PC-3 (cell line): ENCODE data around the gene KLF4. TPM values are rescaled to one million over a fixed set of nuclear protein-coding genes. Genes with fewer than 3 reads are reported as not detected.
"Not testable (repeated sequence)": the region's sequence is repeated elsewhere in the genome, so short reads cannot be mapped to it uniquely, and the experiment has no call there.

ENCODE experiments used
- ATAC-seq: fragments of 200-7000 bp; cut with Tn5 transposase; 2 replicates; pipeline ENCODE4 v1.9.1; 2020; ENCODE audit warnings: mild to moderate bottlenecking, moderate library complexity
- BruUV-seq: library from RNA; stranded (reverse); fragments of 400-500 nt; replicated peaks from 2 replicates; lab custom pipeline; 2021; lab: Mats Ljungman, UMichigan
- CTCF ChIA-PET: fragments of 300-600 bp; sonication (Branson Sonifier 250); formaldehyde crosslinking; loops from one replicate; lab custom pipeline; 2022; ENCODE audit warnings: antibody characterized with exemption; lab: Charles Lee
- POLR2A ChIA-PET: fragments of 300-600 bp; sonication (Branson Sonifier 250); formaldehyde crosslinking; loops from one replicate; lab custom pipeline; 2022; ENCODE audit warnings: antibody characterized with exemption; ENCODE audit not compliant: unreplicated experiment; lab: Charles Lee
- DNase-seq: peaks from one replicate; pipeline ENCODE4 v3.0.0-alpha.2; 2015
- H2AFZ ChIP-seq: fragments of 300-600 bp; sonication (generic); 2 replicates; pipeline ENCODE4 v1.6.0; 2016; ENCODE audit warnings: antibody characterized with exemption, low read length
- H3F3A ChIP-seq: fragments of 300-600 bp; sonication (generic); one replicate; pipeline ENCODE4 v1.6.0; 2017; ENCODE audit warnings: antibody characterized with exemption, low read length, control low read depth, mild to moderate bottlenecking; ENCODE audit not compliant: unreplicated experiment
- H3K27ac ChIP-seq: fragments of 300-600 bp; sonication (generic); 2 replicates; pipeline ENCODE4 v1.5.1; 2016; ENCODE audit warnings: mild to moderate bottlenecking, low read length
- H3K27me3 ChIP-seq: fragments of 300-600 bp; sonication (generic); 2 replicates; pipeline ENCODE4 v1.6.1; 2016; ENCODE audit warnings: low read length, mixed read lengths
- H3K36me3 ChIP-seq: fragments of 300-600 bp; sonication (generic); 2 replicates; pipeline ENCODE4 v1.6.1; 2016; ENCODE audit warnings: low read depth, mixed run types, low read length, mixed read lengths
- H3K4me1 ChIP-seq: fragments of 300-600 bp; sonication (generic); 2 replicates; pipeline ENCODE4 v1.5.1; 2016; ENCODE audit warnings: low read length; ENCODE audit not compliant: insufficient read depth
- H3K4me2 ChIP-seq: fragments of 300-600 bp; sonication (generic); 2 replicates; pipeline ENCODE4 v1.6.0; 2016; ENCODE audit warnings: low read length
- H3K4me3 ChIP-seq: fragments of 300-600 bp; sonication (generic); 2 replicates; pipeline ENCODE4 v1.5.1; 2016; ENCODE audit warnings: mild to moderate bottlenecking, low read length, mixed read lengths
- H3K79me2 ChIP-seq: fragments of 300-600 bp; sonication (generic); 2 replicates; pipeline ENCODE4 v1.6.1; 2017; ENCODE audit warnings: low read length, mixed read lengths
- H3K9ac ChIP-seq: fragments of 300-600 bp; sonication (generic); 2 replicates; pipeline ENCODE4 v1.6.0; 2016; ENCODE audit warnings: mild to moderate bottlenecking, low read length
- H3K9me2 ChIP-seq: fragments of 300-600 bp; sonication (generic); replicated peaks from 2 replicates; pipeline ENCODE4 v1.6.1; 2016; ENCODE audit warnings: mixed run types, low read length, mixed read lengths
- H3K9me3 ChIP-seq: fragments of 300-600 bp; sonication (generic); 2 replicates; pipeline ENCODE4 v1.6.1; 2016; ENCODE audit warnings: low read length, mixed read lengths
- H4K20me1 ChIP-seq: fragments of 300-600 bp; sonication (generic); 2 replicates; pipeline ENCODE4 v1.6.1; 2016; ENCODE audit warnings: low read length, mixed read lengths
- EZH2 ChIP-seq: fragments of 300-600 bp; sonication (generic); IDR thresholded peaks from one replicate; pipeline ENCODE4 v1.6.1; 2017; ENCODE audit warnings: antibody characterized with exemption, mild to moderate bottlenecking, low read length; ENCODE audit not compliant: unreplicated experiment
- EZH2phosphoT487 ChIP-seq: fragments of 300-600 bp; sonication (generic); IDR thresholded peaks from 2 replicates; pipeline ENCODE4 v1.6.1; 2018; ENCODE audit warnings: mild to moderate bottlenecking, antibody characterized with exemption, low read length, borderline replicate concordance
- intact Hi-C: fragments of 100-400 bp; cut with micrococcal nuclease; formaldehyde crosslinking; loops from 2 replicates; pipeline ENCODE4 v1.9.0; 2023
- total RNA-seq: library from RNA; depleted of rRNA; stranded (reverse); fragments of >200 nt; gene quantifications from 2 replicates; pipeline ENCODE4 v1.2.3, GENCODE V29; 2014
- TF ChIP-seq, protein P1 (sequence below): fragments of 300-600 bp; sonication (generic); conservative IDR thresholded peaks from 2 replicates; pipeline ENCODE4 v1.5.1; 2017; ENCODE audit warnings: antibody characterized with exemption, low read depth, mild to moderate bottlenecking, low read length

KLF4 gene
- total RNA-seq, 1 experiment from 2014 or later, result 55.1 TPM

DNA sequence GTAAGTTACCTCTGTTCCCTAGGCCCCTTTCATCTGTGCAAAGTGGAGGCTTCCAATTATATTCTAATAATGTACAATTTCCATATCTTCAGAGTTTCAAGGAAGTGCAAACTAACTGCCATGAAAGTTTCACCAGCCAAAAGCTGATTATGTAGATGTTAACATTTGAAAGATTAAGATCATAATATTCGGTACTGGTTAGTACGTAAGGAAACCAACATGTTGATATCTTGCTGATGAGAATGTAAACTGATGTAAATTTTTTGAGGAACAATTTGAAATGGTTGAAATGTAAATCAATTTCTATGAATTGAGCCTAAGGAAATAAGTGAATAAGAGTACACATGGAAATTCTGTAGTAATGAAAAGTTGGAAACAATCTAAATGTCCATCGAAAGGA, 12.9 kb upstream of the KLF4 start:
- TF ChIP-seq EZH2phosphoT487, result no peak
- TF ChIP-seq, protein P1, sequence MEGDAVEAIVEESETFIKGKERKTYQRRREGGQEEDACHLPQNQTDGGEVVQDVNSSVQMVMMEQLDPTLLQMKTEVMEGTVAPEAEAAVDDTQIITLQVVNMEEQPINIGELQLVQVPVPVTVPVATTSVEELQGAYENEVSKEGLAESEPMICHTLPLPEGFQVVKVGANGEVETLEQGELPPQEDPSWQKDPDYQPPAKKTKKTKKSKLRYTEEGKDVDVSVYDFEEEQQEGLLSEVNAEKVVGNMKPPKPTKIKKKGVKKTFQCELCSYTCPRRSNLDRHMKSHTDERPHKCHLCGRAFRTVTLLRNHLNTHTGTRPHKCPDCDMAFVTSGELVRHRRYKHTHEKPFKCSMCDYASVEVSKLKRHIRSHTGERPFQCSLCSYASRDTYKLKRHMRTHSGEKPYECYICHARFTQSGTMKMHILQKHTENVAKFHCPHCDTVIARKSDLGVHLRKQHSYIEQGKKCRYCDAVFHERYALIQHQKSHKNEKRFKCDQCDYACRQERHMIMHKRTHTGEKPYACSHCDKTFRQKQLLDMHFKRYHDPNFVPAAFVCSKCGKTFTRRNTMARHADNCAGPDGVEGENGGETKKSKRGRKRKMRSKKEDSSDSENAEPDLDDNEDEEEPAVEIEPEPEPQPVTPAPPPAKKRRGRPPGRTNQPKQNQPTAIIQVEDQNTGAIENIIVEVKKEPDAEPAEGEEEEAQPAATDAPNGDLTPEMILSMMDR, result no peak
- no peak for TF ChIP-seq EZH2
- POLR2A ChIA-PET, result no interaction called here
- DNase-seq (no peak), ATAC-seq (no peak)
- Histone ChIP-seq H3K27ac (no peak overlapping the region), H4K20me1 (no peaks in the 10 kb centered on the region), H3K4me2 (no peak overlapping the region), H3K36me3 (no peaks in the 10 kb centered on the region), H3K4me3 (no peak overlapping the region), H3K79me2 (no peaks in the 10 kb centered on the region), H3K9me3 (no peaks in the 10 kb centered on the region), H3K9me2 (no peaks in the 10 kb centered on the region), H2AFZ (no peak overlapping the region), H3K9ac (no peak overlapping the region), H3F3A (peaks cover 6% of the 10 kb centered on the region), H3K4me1 (peaks cover 23% of the 10 kb centered on the region), H3K27me3 (no peaks in the 10 kb centered on the region)
- intact Hi-C loops, result loop anchor here (5.0 kb wide), 1 partner anchor 250 kb away; no protein-coding TSS in a partner anchor
- CTCF ChIA-PET, result no interaction called here
- BruUV-seq, result no TSS peak

DNA sequence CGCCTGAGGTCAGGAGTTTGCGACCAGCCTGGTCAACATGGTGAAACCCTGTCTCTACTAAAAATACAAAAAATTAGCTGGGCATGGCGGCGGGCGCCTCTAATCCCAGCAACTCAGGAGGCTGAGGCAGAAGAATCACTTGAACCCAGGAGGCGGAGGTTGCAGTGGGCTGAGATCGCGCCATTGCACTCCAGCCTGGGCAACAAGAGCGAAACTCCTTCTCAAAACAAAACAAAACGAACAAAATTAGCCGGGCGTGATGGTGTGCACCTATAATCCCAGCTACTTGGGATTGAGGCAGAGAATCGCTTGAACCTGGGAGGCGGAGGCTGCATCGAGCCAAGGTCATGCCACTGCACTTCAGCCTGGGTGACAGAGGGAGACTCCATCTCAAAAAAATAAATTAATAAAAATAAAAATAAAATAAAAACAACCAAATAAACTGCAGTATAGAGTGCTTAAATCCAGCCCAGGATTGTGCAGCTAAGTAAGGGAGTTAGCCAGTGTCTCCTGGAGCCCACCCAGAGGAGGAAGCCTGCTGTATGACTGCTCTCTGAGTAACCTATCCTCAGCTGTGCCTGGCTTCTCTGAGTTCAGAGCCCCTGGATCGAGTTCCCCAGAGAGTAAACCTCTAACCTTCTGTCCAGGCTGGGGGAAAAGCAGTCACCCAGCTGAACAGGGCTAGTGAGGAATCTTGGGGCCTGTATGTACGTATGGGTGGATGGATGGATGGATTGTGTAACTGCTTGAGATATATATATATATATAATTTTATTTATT, 11.0 kb upstream of the KLF4 start:
- CTCF ChIA-PET, H3K4me2 ChIP-seq, H3F3A ChIP-seq, H3K9me2 ChIP-seq, H3K36me3 ChIP-seq, H3K79me2 ChIP-seq, H3K4me3 ChIP-seq, POLR2A ChIA-PET, H4K20me1 ChIP-seq, H3K9me3 ChIP-seq, H3K27me3 ChIP-seq, H2AFZ ChIP-seq, H3K9ac ChIP-seq, H3K27ac ChIP-seq, BruUV-seq: not testable (repeated sequence)
- DNase-seq, result peak; percentile 36
- ATAC-seq, result peak; percentile 44; the same call in 1 of the 2 replicates
- intact Hi-C loops, result loop anchor here (5.0 kb wide), 1 partner anchor 252 kb away; no protein-coding TSS in a partner anchor
- peaks cover 23% of the 10 kb centered on the region for H3K4me1 ChIP-seq

DNA sequence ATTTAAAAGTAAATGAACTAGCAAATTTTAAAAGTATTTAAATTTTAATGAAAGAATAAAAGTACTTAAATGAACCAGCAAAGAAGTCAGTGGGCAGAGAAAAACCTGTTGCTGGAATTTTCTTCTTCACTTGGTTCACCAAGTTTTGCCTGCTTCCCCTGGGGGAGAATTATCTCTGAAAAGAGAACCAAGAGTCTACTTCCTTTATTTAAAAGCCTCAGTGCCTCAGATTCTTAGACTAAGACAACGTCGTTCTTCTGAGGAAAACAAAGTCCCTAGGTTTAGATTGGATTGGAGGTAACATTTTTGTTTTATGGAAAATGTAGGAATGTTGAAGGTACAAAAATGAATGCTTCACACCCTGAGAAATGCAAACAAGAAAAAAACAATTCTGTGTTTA, 7.4 kb upstream of the KLF4 start:
- ATAC-seq (no peak), DNase-seq (no peak)
- no peaks in the 10 kb centered on the region for H3K36me3 ChIP-seq
- H3K9me2 ChIP-seq, result no peaks in the 10 kb centered on the region
- H3F3A ChIP-seq, result no peaks in the 10 kb centered on the region
- H3K4me3 ChIP-seq, result no peak overlapping the region
- TF ChIP-seq EZH2phosphoT487 (no peak), EZH2 (no peak)
- TF ChIP-seq, protein P1, result no peak
- no peak overlapping the region for H3K9ac ChIP-seq
- no peaks in the 10 kb centered on the region for H4K20me1 ChIP-seq
- peaks cover 6% of the 10 kb centered on the region; the same call in 1 of the 2 replicates for H3K4me1 ChIP-seq
- intact Hi-C loops, result no loop called here
- H3K9me3 ChIP-seq, result no peaks in the 10 kb centered on the region
- H2AFZ ChIP-seq, result no peak overlapping the region
- ChIA-PET CTCF (no interaction called here), POLR2A (no interaction called here)
- no TSS peak for BruUV-seq
- H3K79me2 ChIP-seq, result no peaks in the 10 kb centered on the region
- H3K27ac ChIP-seq, result no peak overlapping the region
- no peaks in the 10 kb centered on the region for H3K27me3 ChIP-seq
- H3K4me2 ChIP-seq, result no peak overlapping the region
